GM10266 (cell line): ENCODE measurements around the gene F2.

Source experiments
- DNase-seq: peaks from one replicate; pipeline ENCODE4 v3.0.0; 2012; ENCODE audit errors: extremely low spot score
- CTCF ChIP-seq: IDR thresholded peaks from 2 replicates; pipeline ENCODE4 v1.5.1; 2012; ENCODE audit warnings: mild to moderate bottlenecking, low read depth; ENCODE audit not compliant: control insufficient read depth, insufficient read depth; ENCODE audit errors: missing control alignments

F2 gene

GRCh38 chr11:46695345-46696211, 23.4 kb upstream of the F2 start:
- no peak for DNase-seq
- no peak for TF ChIP-seq CTCF

GRCh38 chr11:46696212-46696558, 22.8 kb upstream of the F2 start:
- TF ChIP-seq CTCF = no peak
- no peak for DNase-seq

- no peak for DNase-seq
- TF ChIP-seq CTCF = no peak
Measured at GRCh38 chr11:46697303-46697702, 21.7 kb upstream of the F2 start.

- no peak for DNase-seq
- TF ChIP-seq CTCF = no peak
Measured at GRCh38 chr11:46697723-46698122, 21.3 kb upstream of the F2 start.

- DNase-seq = no peak
- TF ChIP-seq CTCF = no peak
Measured at GRCh38 chr11:46698597-46698996, 20.4 kb upstream of the F2 start.

GRCh38 chr11:46700241-46701077, 18.6 kb upstream of the F2 start, which contains the start of the genes ARHGAP1 and ZNF408:
TSS of gene ARHGAP1 (minus strand) at chr11:46700619. CDS start at chr11:46696107, 4,512 bp downstream.
TSS of gene ZNF408 (plus strand) at chr11:46701031. CDS start at chr11:46701048, 17 bp downstream.
- DNase-seq = peak; percentile 95
- no peak for TF ChIP-seq CTCF

GRCh38 chr11:46701078-46701654, 17.8 kb upstream of the F2 start:
- TF ChIP-seq CTCF = no peak
- DNase-seq = no peak
